Smooth muscle cell of trachea (primary cell): ENCODE measurements around the gene SMYD4. TPM values are rescaled to one million over a fixed set of nuclear protein-coding genes. Genes with fewer than 3 reads are reported as not detected.

Source experiments
- total RNA-seq: library from RNA; depleted of rRNA; stranded (reverse); fragments of >200 nt; gene quantifications from 2 replicates; pipeline ENCODE4 v1.2.1, GENCODE V29; 2014

The SMYD4 gene
- total RNA-seq: 7.9 and 10.4 TPM in 2 replicates

GRCh38 chr17:1829592-1830257 lies at the start of gene SMYD4, which contains the start of gene RPA1:
Gene SMYD4, minus strand, starts transcription at chr17:1829902. Its CDS starts 1,908 bp downstream, at chr17:1827994.
Gene RPA1, plus strand, starts transcription at chr17:1830005. Its CDS starts 89 bp downstream, at chr17:1830094.

GRCh38 chr17:1742371-1743087 lies 87.2 kb downstream of the SMYD4 start, which contains the start of gene SERPINF2:
Gene SERPINF2, plus strand, starts transcription at chr17:1742871. Its CDS starts 2,125 bp downstream, at chr17:1744996.

Other genes starting within 250 kb of the SMYD4 start
- 4.5 and 14.9 TPM in 2 replicates for gene SLC43A2, start 201.1 kb downstream of the SMYD4 start, total RNA-seq
- 0.73 and 0.83 TPM in 2 replicates for gene SCARF1, start 184.2 kb downstream of the SMYD4 start, total RNA-seq
- gene RILP, start 180.0 kb downstream of the SMYD4 start, total RNA-seq: 8.0 and 13.9 TPM in 2 replicates
- 117 and 150 TPM in 2 replicates for gene PRPF8, start 145.0 kb downstream of the SMYD4 start, total RNA-seq
- 4.9 and 6.8 TPM in 2 replicates for gene TLCD2, start 119.5 kb downstream of the SMYD4 start, total RNA-seq
- 29.4 and 63.8 TPM in 2 replicates for gene WDR81, start 105.2 kb downstream of the SMYD4 start, total RNA-seq
- gene SERPINF2, start 87.0 kb downstream of the SMYD4 start, total RNA-seq: 0.33 TPM in 1 of 2 replicates, not detected in the other
- 380 and 569 TPM in 2 replicates for gene SERPINF1, start 67.8 kb downstream of the SMYD4 start, total RNA-seq
- 22.7 and 41.7 TPM in 2 replicates for gene RPA1, start 103 bp upstream of the SMYD4 start, total RNA-seq
- gene RTN4RL1, start 195.4 kb upstream of the SMYD4 start, total RNA-seq: 0.15 and 0.50 TPM in 2 replicates
- 25.3 and 39.0 TPM in 2 replicates for gene DPH1, start 200.3 kb upstream of the SMYD4 start, total RNA-seq
- gene OVCA2, start 212.1 kb upstream of the SMYD4 start, total RNA-seq: 49.6 and 56.9 TPM in 2 replicates
- 61.8 and 98.9 TPM in 2 replicates for gene HIC1, start 225.2 kb upstream of the SMYD4 start, total RNA-seq